SK-N-SH (cell line): ENCODE results near the gene RASAL2. TPM values are rescaled to one million over a fixed set of nuclear protein-coding genes. Genes with fewer than 3 reads are reported as not detected.

ENCODE experiments used
- CTCF ChIA-PET: fragments of 300-600, 350-600 bp; formaldehyde crosslinking; extraction: SDS; loops from one replicate; lab custom pipeline; 2021; lab: Yijun Ruan, JAX
- POLR2A ChIA-PET: fragments of 350-600 bp; sonication (Branson Sonifier 250); formaldehyde crosslinking; extraction: SDS; loops from one replicate; lab custom pipeline; 2020; ENCODE audit warnings: antibody characterized with exemption, inconsistent platforms; lab: Yijun Ruan, JAX
- DNase-seq: peaks from one replicate; pipeline ENCODE4 v3.0.0; 2012
- H2AFZ ChIP-seq: fragments of 200-600 bp; sonication (generic); 2 replicates; pipeline ENCODE4 v1.8.1; 2016; ENCODE audit warnings: antibody characterized with exemption, mild to moderate bottlenecking, low read depth
- H3F3A ChIP-seq: fragments of 200-600 bp; sonication (generic); replicated peaks from 2 replicates; pipeline ENCODE3; 2016; ENCODE audit warnings: antibody characterized with exemption, mild to moderate bottlenecking; ENCODE audit not compliant: insufficient read depth
- H3K27ac ChIP-seq, 2 experiments: fragments of 200-500 bp in 1 of 2; fragments of 200-600 bp in 1 of 2; sonication (Bioruptor generic) in 1 of 2; sonication (generic), shearing (Covaris generic) in 1 of 2; 2 replicates each; pipeline versions ENCODE4 v1.5.1 to v1.6.1; 2014 to 2016; ENCODE audit warnings: low read depth in 2 of 2, inconsistent platforms in 1 of 2, low read length in 1 of 2, mild to moderate bottlenecking in 1 of 2, mixed read lengths in 1 of 2
- H3K27me3 ChIP-seq: fragments of 200-600 bp; sonication (generic), shearing (Covaris generic); 2 replicates; pipeline ENCODE4 v1.6.1; 2016; ENCODE audit warnings: mixed run types; ENCODE audit not compliant: insufficient read depth
- H3K36me3 ChIP-seq, 2 experiments: fragments of 200-500 bp in 1 of 2; fragments of 200-600 bp in 1 of 2; sonication (Bioruptor generic) in 1 of 2; sonication (generic) in 1 of 2; replicated peaks in 1 of 2; 2 replicates each; pipeline versions ENCODE3 to v1.5.1; 2014 to 2016; ENCODE audit warnings: low read length in 1 of 2, mild to moderate bottlenecking in 1 of 2; ENCODE audit not compliant: insufficient read depth in 2 of 2, control insufficient read depth in 1 of 2
- H3K4me1 ChIP-seq, 2 experiments: fragments of 200-500 bp in 1 of 2; fragments of 200-600 bp in 1 of 2; sonication (Bioruptor generic) in 1 of 2; sonication (generic), shearing (Covaris generic) in 1 of 2; 2 replicates each; pipeline versions ENCODE4 v1.5.1 to v1.6.1; 2014 to 2016; ENCODE audit warnings: low read depth in 1 of 2, low read length in 1 of 2, mixed run types in 1 of 2; ENCODE audit not compliant: insufficient read depth in 2 of 2, control insufficient read depth in 1 of 2
- H3K4me2 ChIP-seq: fragments of 200-600 bp; sonication (generic), shearing (Covaris generic); 2 replicates; pipeline ENCODE4 v1.6.1; 2017; ENCODE audit warnings: mixed run types
- H3K4me3 ChIP-seq, 2 experiments: fragments of 200-500 bp in 1 of 2; fragments of 200-600 bp in 1 of 2; sonication (Bioruptor generic) in 1 of 2; sonication (generic), shearing (Covaris generic) in 1 of 2; 2 replicates each; pipeline versions ENCODE4 v1.5.1 to v1.8.1; 2014 to 2016; ENCODE audit warnings: low read depth in 2 of 2, inconsistent platforms in 1 of 2, low read length in 1 of 2, mild to moderate bottlenecking in 1 of 2, mixed read lengths in 1 of 2, moderate library complexity in 1 of 2
- H3K79me2 ChIP-seq: fragments of 200-600 bp; sonication (generic); 2 replicates; pipeline ENCODE4 v1.8.1; 2017; ENCODE audit warnings: mild to moderate bottlenecking; ENCODE audit not compliant: insufficient read depth
- H3K9ac ChIP-seq: fragments of 200-600 bp; sonication (generic); 2 replicates; pipeline ENCODE4 v1.6.1; 2017; ENCODE audit warnings: mixed run types
- H3K9me2 ChIP-seq: fragments of 200-600 bp; sonication (generic); 2 replicates; pipeline ENCODE4 v1.6.1; 2017; ENCODE audit warnings: mixed run types
- H3K9me3 ChIP-seq: fragments of 200-600 bp; sonication (generic); 2 replicates; pipeline ENCODE4 v1.6.1; 2017; ENCODE audit warnings: mixed run types, mild to moderate bottlenecking, moderate library complexity
- H4K20me1 ChIP-seq: fragments of 200-600 bp; sonication (generic); 2 replicates; pipeline ENCODE4 v1.6.1; 2017; ENCODE audit warnings: mild to moderate bottlenecking, mixed run types; ENCODE audit not compliant: insufficient read depth
- CHD2 ChIP-seq: fragments of 150-350 bp; IDR thresholded peaks from 2 replicates; pipeline ENCODE4 v1.6.1; 2018; ENCODE audit warnings: low read length; ENCODE audit not compliant: partially characterized antibody
- CTCF ChIP-seq: fragments of 200-600 bp; sonication (generic); IDR thresholded peaks from 2 replicates; pipeline ENCODE4 v1.6.1; 2017; ENCODE audit warnings: antibody characterized with exemption, mild to moderate bottlenecking, moderate library complexity
- EP300 ChIP-seq, 2 experiments: IDR thresholded peaks; 2 replicates each; pipeline versions ENCODE4 v1.4.0 to v1.6.1; 2012; ENCODE audit warnings: borderline replicate concordance in 1 of 2, low read depth in 1 of 2, low read length in 1 of 2
- FOSL2 ChIP-seq: IDR thresholded peaks from 2 replicates; pipeline ENCODE4 v1.4.0; 2012; ENCODE audit warnings: low read depth, mild to moderate bottlenecking, moderate library complexity, borderline replicate concordance
- GABPA ChIP-seq: IDR thresholded peaks from 2 replicates; pipeline ENCODE4 v1.4.0; 2012; ENCODE audit warnings: low read depth, mild to moderate bottlenecking
- IRF3 ChIP-seq: fragments of 150-350 bp; IDR thresholded peaks from 2 replicates; pipeline ENCODE4 v1.6.1; 2016; ENCODE audit warnings: mild to moderate bottlenecking, low read depth, low read length
- MAX ChIP-seq: IDR thresholded peaks from 2 replicates; pipeline ENCODE4 v1.4.0; 2012; ENCODE audit warnings: low read depth
- NFIC ChIP-seq: IDR thresholded peaks from 2 replicates; pipeline ENCODE4 v1.4.0; 2012; ENCODE audit warnings: borderline replicate concordance
- POLR2AphosphoS5 ChIP-seq: IDR thresholded peaks from 2 replicates; pipeline ENCODE4 v1.6.1; 2012; ENCODE audit warnings: low read depth, low read length
- RAD21 ChIP-seq: IDR thresholded peaks from 2 replicates; pipeline ENCODE4 v1.6.1; 2012; ENCODE audit warnings: mild to moderate bottlenecking, low read length
- RXRA ChIP-seq: IDR thresholded peaks from 2 replicates; pipeline ENCODE4 v1.4.0; 2012; ENCODE audit warnings: low read depth, mild to moderate bottlenecking, borderline replicate concordance
- USF1 ChIP-seq: IDR thresholded peaks from 2 replicates; pipeline ENCODE4 v1.4.0; 2012; ENCODE audit warnings: low read depth, borderline replicate concordance
- ZBTB33 ChIP-seq: IDR thresholded peaks from 2 replicates; pipeline ENCODE4 v1.4.0; 2012; ENCODE audit warnings: low read depth, borderline replicate concordance
- WGBS: methylation state at CpG from one replicate; pipeline ENCODE4 v1.1.6; 2017; ENCODE audit warnings: low lambda C conversion rate; 5-methylcytosine and 5-hydroxymethylcytosine counted together
- polyA plus RNA-seq, 3 experiments: library from polyadenylated mRNA; depleted of rRNA; stranded (reverse); fragments of >200 nt; gene quantifications; 2 replicates each; pipeline ENCODE4 v1.2.3, GENCODE V29; 2012

The RASAL2 gene
- polyA plus RNA-seq, 1 of the 3 experiments (the other 2 are of a cell fraction): 6.9 TPM

GRCh38 chr1:178458203-178458602 is 364.3 kb downstream of the RASAL2 start:
- Histone ChIP-seq H3K4me1 (no peaks in the 10 kb centered on the region; a peak in 1 of 4 replicates), H3K36me3 (peaks cover 22 to 28% of the 10 kb centered on the region in 2 experiments)
- CTCF ChIA-PET: interaction anchor here (2.0 kb wide), 1 partner anchor 14 kb away, joined by 8 read pairs; no protein-coding TSS in a partner anchor
- no peak for TF ChIP-seq CHD2
- no peak for TF ChIP-seq ZBTB33
- TF ChIP-seq, all 33 proteins: peak for 0
- Histone ChIP-seq H3F3A (no peaks in the 10 kb centered on the region), H3K9me3 (no peaks in the 10 kb centered on the region), H3K79me2 (no peaks in the 10 kb centered on the region), H4K20me1 (no peaks in the 10 kb centered on the region), H2AFZ (no peak overlapping the region), H3K9me2 (no peaks in the 10 kb centered on the region), H3K27me3 (no peaks in the 10 kb centered on the region), H3K4me2 (no peak overlapping the region), H3K4me3 (no peak overlapping the region), H3K9ac (no peak overlapping the region), H3K27ac (no peak overlapping the region)
- DNase-seq: no peak
- 97% methylated on average over 6 of the region's 12 CpGs for WGBS
- POLR2A ChIA-PET: no interaction called here

GRCh38 chr1:178461104-178461503 is 367.2 kb downstream of the RASAL2 start:
- no peak overlapping the region for H3K27ac ChIP-seq
- H3K79me2 ChIP-seq: no peaks in the 10 kb centered on the region
- H3K9ac ChIP-seq: no peak overlapping the region
- no peak overlapping the region for H2AFZ ChIP-seq
- no peak overlapping the region for H3K4me3 ChIP-seq
- H3K9me3 ChIP-seq: no peaks in the 10 kb centered on the region
- CTCF ChIA-PET: no interaction called here
- POLR2A ChIA-PET: no interaction called here
- no peak overlapping the region for H3K4me2 ChIP-seq
- TF ChIP-seq RXRA: no peak
- TF ChIP-seq CTCF: no peak
- TF ChIP-seq EP300 (IDR thresholded peaks at IDR 0.05; ENCODE audit: borderline replicate concordance in 1 of 2, low read depth in 1 of 2, low read length in 1 of 2): no peak
- no peak for TF ChIP-seq FOSL2
- TF ChIP-seq GABPA: no peak
- TF ChIP-seq MAX: no peak
- TF ChIP-seq POLR2AphosphoS5: no peak
- no peak for TF ChIP-seq NFIC
- TF ChIP-seq IRF3: no peak
- no peak for TF ChIP-seq RAD21
- no peak for TF ChIP-seq USF1
- no peak for TF ChIP-seq ZBTB33
- no peaks in the 10 kb centered on the region; a peak in 1 of 4 replicates for H3K4me1 ChIP-seq
- peaks cover 21 to 26% of the 10 kb centered on the region in 2 experiments for H3K36me3 ChIP-seq
- no peaks in the 10 kb centered on the region for H4K20me1 ChIP-seq
- H3K9me2 ChIP-seq: no peaks in the 10 kb centered on the region
- WGBS: 97% methylated on average over 2 of the region's 2 CpGs
- H3K27me3 ChIP-seq: no peaks in the 10 kb centered on the region
- H3F3A ChIP-seq: no peaks in the 10 kb centered on the region
- no peak for DNase-seq
